Activated T-cell treated with anti-CD3 and anti-CD28 coated beads, Interleukin-2, amount 50 U/mL, for 4 hours (primary cell): ENCODE results near the gene CABLES1. TPM values are rescaled to one million over a fixed set of nuclear protein-coding genes. Genes with fewer than 3 reads are reported as not detected.
"Not testable (repeated sequence)": the region's sequence is repeated elsewhere in the genome, so short reads cannot be mapped to it uniquely, and the experiment has no call there.

Source experiments
- ATAC-seq, 2 donors: fragments of 200-7000 bp; cut with Tn5 transposase; one replicate each; pipeline ENCODE4 v1.10.0; 2021
- DNase-seq: peaks from one replicate; pipeline ENCODE4 v3.0.0-alpha.2; 2020
- H3K27me3 Mint-ChIP-seq: one replicate; pipeline ENCODE4 v1.8.0; 2021; ENCODE audit warnings: low read depth, mixed read lengths
- H3K36me3 Mint-ChIP-seq: one replicate; pipeline ENCODE4 v1.8.0; 2022; ENCODE audit warnings: mixed read lengths; ENCODE audit not compliant: insufficient read depth
- H3K4me1 Mint-ChIP-seq: one replicate; pipeline ENCODE4 v1.8.0; 2021; ENCODE audit warnings: low read depth, mixed read lengths
- H3K4me3 Mint-ChIP-seq: one replicate; pipeline ENCODE4 v1.8.0; 2021; ENCODE audit warnings: mild to moderate bottlenecking, moderate library complexity, mixed read lengths
- H3K9me3 Mint-ChIP-seq: one replicate; pipeline ENCODE4 v1.8.0; 2021; ENCODE audit warnings: mixed read lengths
- total RNA-seq, 3 donors: library from RNA; stranded (reverse); gene quantifications; one replicate each; pipeline ENCODE4 v1.2.1, GENCODE V29; 2021

The CABLES1 gene
- total RNA-seq, 3 donors from 2014 or later: 1.1 to 1.5 (median 1.4) TPM

DNA sequence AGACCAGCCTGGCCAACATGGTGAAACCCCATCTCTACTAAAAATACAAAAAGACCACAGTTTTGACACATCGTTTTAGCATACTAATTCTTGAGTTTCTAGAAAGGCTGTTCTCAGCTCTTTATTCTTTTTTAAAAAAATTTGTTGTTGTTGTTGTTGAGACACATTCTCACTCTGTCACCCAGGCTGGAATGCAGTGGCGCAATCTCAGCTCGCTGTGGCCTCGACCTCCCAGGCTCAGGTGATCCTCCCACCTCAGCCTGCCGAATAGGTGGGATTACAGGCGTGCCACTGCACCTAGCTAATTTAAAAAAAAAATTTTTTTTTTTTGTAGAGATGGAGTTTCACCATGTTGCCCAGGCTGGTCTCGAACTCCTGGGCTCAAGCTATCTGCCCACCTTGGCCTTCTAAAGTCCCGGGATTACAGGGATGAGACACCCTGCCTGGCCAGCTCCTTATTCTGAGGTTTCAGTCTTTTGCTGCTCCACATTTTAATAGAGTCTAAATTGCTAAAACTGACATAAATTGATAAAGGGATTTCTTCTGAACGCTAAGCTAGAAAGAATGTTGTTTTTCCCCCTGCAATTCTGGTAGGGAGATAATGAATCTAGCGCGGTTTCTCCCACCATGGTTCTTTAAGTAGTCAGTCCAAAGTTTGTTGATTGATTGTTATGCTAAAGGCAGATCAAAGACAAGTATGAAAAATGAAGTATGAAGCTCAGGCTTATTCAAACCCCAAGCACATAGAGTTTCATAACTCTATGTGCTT is 32.6 kb upstream of the CABLES1 start:
- no peak for ATAC-seq
- Mint-ChIP-seq H3K27me3 (no peaks in the 10 kb centered on the region), H3K36me3 (no peaks in the 10 kb centered on the region), H3K9me3 (no peaks in the 10 kb centered on the region), H3K4me3 (no peak overlapping the region), H3K4me1 (no peaks in the 10 kb centered on the region)
- no peak for DNase-seq

DNA sequence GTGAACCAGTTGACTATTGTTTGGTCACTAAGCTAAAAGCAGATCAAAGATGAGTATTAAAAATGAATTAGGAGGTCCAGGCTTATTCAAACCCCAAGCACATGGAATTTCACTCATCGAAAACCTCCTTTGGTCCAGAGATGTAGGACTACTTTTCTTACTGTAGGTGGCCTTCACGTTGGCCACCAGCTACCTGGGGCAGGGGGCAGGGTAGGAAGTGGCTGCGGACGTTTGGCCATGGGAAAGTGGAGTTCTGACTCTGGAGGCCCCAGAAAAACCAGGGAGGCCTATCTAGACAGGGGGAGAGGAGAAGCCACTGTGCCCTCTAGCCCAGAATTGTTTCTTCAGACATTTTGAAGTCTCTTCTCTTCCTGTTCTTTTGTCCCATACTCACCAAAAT is 31.8 kb upstream of the CABLES1 start:
- Mint-ChIP-seq H3K27me3 (no peaks in the 10 kb centered on the region), H3K4me1 (no peaks in the 10 kb centered on the region), H3K36me3 (no peaks in the 10 kb centered on the region), H3K4me3 (no peak overlapping the region), H3K9me3 (no peaks in the 10 kb centered on the region)
- no peak for DNase-seq
- ATAC-seq: no peak

DNA sequence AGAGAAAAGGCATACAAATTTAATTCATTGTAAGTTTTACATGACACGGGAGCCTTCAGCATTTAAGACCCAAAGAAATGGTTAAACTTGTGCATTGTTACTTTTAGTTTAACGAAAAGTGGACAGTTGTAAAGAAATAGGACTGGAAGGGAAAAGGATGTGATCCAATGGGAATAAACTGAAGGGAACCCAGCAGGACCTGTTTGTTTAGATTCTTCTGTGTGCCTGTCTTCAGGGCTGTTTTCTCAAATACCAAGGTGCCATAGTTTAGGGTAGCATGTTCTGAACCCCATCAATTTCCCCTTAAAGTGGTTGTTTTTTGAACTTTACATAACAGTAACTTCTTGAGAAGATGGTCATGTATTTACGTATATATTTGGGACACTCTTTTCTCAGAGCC is 30.3 kb upstream of the CABLES1 start:
- Mint-ChIP-seq H3K9me3 (no peaks in the 10 kb centered on the region), H3K36me3 (no peaks in the 10 kb centered on the region), H3K4me1 (no peaks in the 10 kb centered on the region), H3K27me3 (peaks cover 3% of the 10 kb centered on the region), H3K4me3 (no peak overlapping the region)
- ATAC-seq (no peak), DNase-seq (no peak)

GRCh38 chr18:23105581-23106219 is 29.6 kb upstream of the CABLES1 start:
- H3K36me3 Mint-ChIP-seq: no peaks in the 10 kb centered on the region
- H3K27me3 Mint-ChIP-seq: peaks cover 3% of the 10 kb centered on the region
- no peak overlapping the region for H3K4me3 Mint-ChIP-seq
- DNase-seq (no peak), ATAC-seq (no peak)
- no peaks in the 10 kb centered on the region for H3K4me1 Mint-ChIP-seq
- H3K9me3 Mint-ChIP-seq: no peaks in the 10 kb centered on the region

GRCh38 chr18:23106575-23106974 is 28.7 kb upstream of the CABLES1 start:
- H3K4me3 Mint-ChIP-seq: no peak overlapping the region
- no peaks in the 10 kb centered on the region for H3K9me3 Mint-ChIP-seq
- H3K4me1 Mint-ChIP-seq: no peaks in the 10 kb centered on the region
- ATAC-seq: no peak
- no peak for DNase-seq
- H3K36me3 Mint-ChIP-seq: no peaks in the 10 kb centered on the region
- H3K27me3 Mint-ChIP-seq: peaks cover 3% of the 10 kb centered on the region

GRCh38 chr18:23107718-23108117 is 27.6 kb upstream of the CABLES1 start:
- H3K27me3 Mint-ChIP-seq: peaks cover 3% of the 10 kb centered on the region
- ATAC-seq: no peak
- no peak overlapping the region for H3K4me3 Mint-ChIP-seq
- DNase-seq: no peak
- no peaks in the 10 kb centered on the region for H3K36me3 Mint-ChIP-seq
- peaks cover 5% of the 10 kb centered on the region for H3K9me3 Mint-ChIP-seq
- H3K4me1 Mint-ChIP-seq: no peaks in the 10 kb centered on the region

DNA sequence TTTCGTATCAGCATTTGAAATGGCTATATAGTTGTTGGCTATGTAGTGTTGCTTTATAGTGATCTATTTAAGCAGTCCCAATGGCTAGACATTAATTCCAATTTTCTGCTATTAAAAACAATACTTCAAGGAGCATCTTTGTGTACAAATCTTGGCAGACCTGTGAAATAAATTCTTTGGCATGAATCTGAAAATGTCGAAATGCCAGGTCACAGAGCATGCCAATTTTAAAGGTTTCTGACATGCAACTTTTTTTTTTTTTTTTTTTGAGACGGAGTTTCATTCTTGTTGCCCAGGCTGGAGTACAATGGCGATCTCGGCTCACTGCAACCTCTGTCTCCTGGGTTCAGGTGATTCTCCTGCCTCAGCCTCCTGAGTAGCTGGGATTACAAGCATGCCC is 26.8 kb upstream of the CABLES1 start:
- Mint-ChIP-seq H3K4me3 (no peak overlapping the region), H3K4me1 (no peaks in the 10 kb centered on the region), H3K27me3 (peaks cover 3% of the 10 kb centered on the region), H3K36me3 (no peaks in the 10 kb centered on the region), H3K9me3 (peaks cover 6% of the 10 kb centered on the region)
- DNase-seq (no peak), ATAC-seq (no peak)

GRCh38 chr18:23109163-23109562 is 26.1 kb upstream of the CABLES1 start:
- not testable (repeated sequence) for H3K27me3 Mint-ChIP-seq, H3K4me3 Mint-ChIP-seq, ATAC-seq, H3K36me3 Mint-ChIP-seq, H3K4me1 Mint-ChIP-seq, DNase-seq, H3K9me3 Mint-ChIP-seq

DNA sequence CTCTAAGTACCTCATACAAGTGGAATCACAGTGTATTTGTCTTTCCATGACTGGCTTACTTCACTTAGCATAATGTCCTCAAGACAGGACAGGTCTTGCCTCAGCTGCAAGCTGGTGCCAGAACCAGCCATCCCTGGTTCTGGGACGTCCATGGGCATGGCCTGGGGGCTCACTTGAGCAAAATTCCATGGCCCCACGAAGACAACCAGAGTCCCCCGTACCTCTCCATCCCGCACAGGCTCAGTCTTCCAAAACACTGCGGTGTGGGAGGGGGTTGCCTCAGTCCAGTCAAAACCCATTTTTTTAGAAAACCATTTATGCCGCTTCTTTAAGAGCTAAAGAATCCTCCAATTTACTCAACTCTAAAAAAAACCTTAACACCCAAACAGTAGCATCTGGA is 21.7 kb upstream of the CABLES1 start:
- Mint-ChIP-seq H3K9me3 (peaks cover 6% of the 10 kb centered on the region), H3K4me3 (no peak overlapping the region)

DNA sequence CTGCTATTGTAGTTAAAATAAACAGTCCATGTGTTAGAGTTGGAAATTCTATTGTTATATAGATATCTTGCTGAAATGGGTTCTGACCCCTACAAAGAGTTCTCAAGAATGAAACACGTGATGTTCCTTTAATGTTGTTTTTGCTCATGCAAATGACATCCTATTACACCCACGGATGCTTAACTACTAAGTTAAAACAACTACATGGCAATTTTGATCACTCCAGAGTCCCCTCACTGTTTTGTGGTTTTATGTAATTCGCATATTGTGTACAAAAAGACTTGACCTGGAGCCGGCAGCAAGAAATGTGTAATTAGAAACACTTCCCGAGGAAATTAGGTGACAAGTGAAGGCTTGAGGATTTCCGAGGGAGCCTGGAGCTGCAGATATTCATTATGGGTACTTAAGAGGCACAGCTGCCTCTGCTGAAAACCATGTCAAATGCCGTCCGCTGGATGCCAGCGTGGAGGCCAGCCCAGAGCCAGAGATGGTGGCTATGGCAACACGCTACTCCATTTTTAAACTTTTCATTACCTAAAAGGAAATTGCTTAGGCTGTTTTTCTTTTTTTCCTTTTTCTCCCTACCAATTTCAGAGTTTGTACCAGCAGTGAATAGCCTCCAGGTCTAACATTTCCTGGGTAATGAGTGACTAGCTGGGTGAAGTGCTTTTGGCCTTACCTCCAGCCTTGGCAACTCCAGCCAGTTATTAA is 21.0 kb upstream of the CABLES1 start:
- H3K4me3 Mint-ChIP-seq: no peak overlapping the region
- no peak for DNase-seq
- ATAC-seq: no peak
- peaks cover 6% of the 10 kb centered on the region for H3K9me3 Mint-ChIP-seq
- peaks cover 13% of the 10 kb centered on the region for H3K4me1 Mint-ChIP-seq
- peaks cover 4% of the 10 kb centered on the region for H3K27me3 Mint-ChIP-seq
- no peaks in the 10 kb centered on the region for H3K36me3 Mint-ChIP-seq

More for the DNA sequence above, 21.7 kb upstream of the CABLES1 start:
- ATAC-seq: no peak
- H3K4me1 Mint-ChIP-seq: peaks cover 13% of the 10 kb centered on the region
- no peaks in the 10 kb centered on the region for H3K36me3 Mint-ChIP-seq
- peaks cover 6% of the 10 kb centered on the region for H3K27me3 Mint-ChIP-seq
- no peak for DNase-seq

DNA sequence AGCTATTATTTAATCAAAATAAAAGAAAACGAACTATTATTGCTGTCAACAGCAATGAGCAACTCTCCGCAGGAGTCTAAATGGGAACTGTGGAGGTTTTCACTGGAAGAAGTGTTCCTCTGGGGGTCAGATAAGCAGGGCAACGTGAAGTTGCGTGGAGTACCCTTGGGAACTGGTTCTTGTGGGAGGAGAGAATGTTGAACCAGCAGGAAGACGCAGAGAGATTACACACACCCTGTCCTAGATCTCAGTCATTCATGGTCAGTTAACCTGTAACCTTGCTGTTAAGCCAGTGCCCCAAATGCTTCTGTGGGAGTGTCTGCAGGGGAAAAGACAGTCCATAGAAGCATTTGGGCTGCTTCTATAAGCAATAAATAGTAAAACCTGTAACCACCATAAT is 20.4 kb upstream of the CABLES1 start:
- H3K36me3 Mint-ChIP-seq: no peaks in the 10 kb centered on the region
- DNase-seq: no peak
- no peak for ATAC-seq
- peaks cover 4% of the 10 kb centered on the region for H3K27me3 Mint-ChIP-seq
- no peak overlapping the region for H3K4me3 Mint-ChIP-seq
- H3K4me1 Mint-ChIP-seq: peaks cover 13% of the 10 kb centered on the region
- peaks cover 6% of the 10 kb centered on the region for H3K9me3 Mint-ChIP-seq

DNA sequence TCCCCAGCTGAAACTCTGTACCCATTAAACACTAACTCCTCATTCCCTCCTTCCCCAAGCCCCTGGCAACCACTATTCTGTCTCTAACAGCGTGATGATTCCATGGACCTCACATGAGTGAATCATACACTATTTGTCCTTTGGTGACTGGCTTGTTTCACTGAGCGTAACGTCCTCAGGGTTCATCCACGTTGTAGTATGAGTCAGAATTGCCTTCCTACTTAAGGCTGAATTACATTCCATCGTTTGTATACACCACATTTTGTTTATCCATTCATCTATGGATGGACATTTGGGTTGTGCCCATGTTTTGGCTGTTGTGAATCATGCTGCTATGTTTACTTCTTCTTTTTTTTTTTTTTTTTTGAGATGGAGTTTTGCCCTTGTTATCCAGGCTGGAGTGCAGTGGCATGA is 19.6 kb upstream of the CABLES1 start:
- no peak for DNase-seq
- H3K4me3 Mint-ChIP-seq: no peak overlapping the region
- H3K9me3 Mint-ChIP-seq: peaks cover 6% of the 10 kb centered on the region
- H3K4me1 Mint-ChIP-seq: peaks cover 13% of the 10 kb centered on the region
- no peaks in the 10 kb centered on the region for H3K36me3 Mint-ChIP-seq
- peaks cover 4% of the 10 kb centered on the region for H3K27me3 Mint-ChIP-seq
- no peak for ATAC-seq

DNA sequence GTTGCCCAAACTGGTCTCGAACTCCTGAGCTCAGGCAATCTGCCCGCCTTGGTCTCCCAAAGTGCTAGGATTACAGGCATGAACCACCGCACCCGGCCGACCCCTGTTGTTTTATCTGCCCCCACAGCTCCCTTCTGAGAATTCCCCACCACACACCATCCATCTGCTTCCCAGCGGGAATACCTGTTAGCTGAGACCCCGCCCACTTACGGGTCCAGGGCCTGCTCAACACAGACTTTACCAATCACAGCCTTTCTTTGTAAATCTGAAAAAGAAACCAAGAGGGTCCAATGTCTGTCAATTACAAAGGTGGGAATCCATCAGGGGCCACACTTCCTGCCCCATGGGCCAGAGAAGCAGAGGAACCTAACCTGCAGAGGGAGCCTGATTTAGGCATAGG is 14.2 kb upstream of the CABLES1 start:
- ATAC-seq (no peak), DNase-seq (no peak)
- H3K4me1 Mint-ChIP-seq: no peaks in the 10 kb centered on the region
- no peaks in the 10 kb centered on the region for H3K9me3 Mint-ChIP-seq
- no peaks in the 10 kb centered on the region for H3K36me3 Mint-ChIP-seq
- peaks cover 2% of the 10 kb centered on the region for H3K27me3 Mint-ChIP-seq
- H3K4me3 Mint-ChIP-seq: no peak overlapping the region

GRCh38 chr18:23122334-23123229 is 12.7 kb upstream of the CABLES1 start:
- H3K9me3 Mint-ChIP-seq: no peaks in the 10 kb centered on the region
- H3K4me3 Mint-ChIP-seq: no peak overlapping the region
- DNase-seq: no peak

More at GRCh38 chr18:23122334-23123229, 12.7 kb upstream of the CABLES1 start:
- H3K4me1 Mint-ChIP-seq: no peaks in the 10 kb centered on the region
- no peak for ATAC-seq
- H3K27me3 Mint-ChIP-seq: peaks cover 2% of the 10 kb centered on the region
- H3K36me3 Mint-ChIP-seq: no peaks in the 10 kb centered on the region
